Neural cell (in vitro differentiated cells): ENCODE measurements around the gene RBM15. TPM values are rescaled to one million over a fixed set of nuclear protein-coding genes. Genes with fewer than 3 reads are reported as not detected.

ENCODE experiments used
- H2AFZ ChIP-seq: fragments of 200-600, 300-800 bp; sonication (generic), shearing (Covaris generic); 2 replicates; pipeline ENCODE4 v1.6.0; 2014; ENCODE audit warnings: low read depth, mild to moderate bottlenecking, antibody characterized with exemption, low read length, moderate library complexity
- H3F3A ChIP-seq: fragments of 200-600 bp; shearing (Covaris generic); 2 replicates; pipeline ENCODE4 v1.6.1; 2016; ENCODE audit warnings: mild to moderate bottlenecking, moderate library complexity, mixed read lengths, antibody characterized with exemption, low read length; ENCODE audit not compliant: insufficient read depth, poor library complexity, severe bottlenecking
- H3K27ac ChIP-seq: fragments of 200-600, 300-800 bp; sonication (generic), shearing (Covaris generic); 2 replicates; pipeline ENCODE4 v1.5.1; 2014; ENCODE audit warnings: mild to moderate bottlenecking, low read length, moderate library complexity
- H3K27me3 ChIP-seq: fragments of 300-800, 200-600 bp; sonication (generic), shearing (Covaris generic); 2 replicates; pipeline ENCODE4 v1.6.0; 2014; ENCODE audit warnings: mild to moderate bottlenecking, low read depth, low read length, moderate library complexity; ENCODE audit not compliant: insufficient read depth
- H3K36me3 ChIP-seq: fragments of 300-800, 200-600 bp; sonication (generic), shearing (Covaris generic); 2 replicates; pipeline ENCODE4 v1.5.1; 2014; ENCODE audit warnings: mild to moderate bottlenecking, antibody characterized with exemption, low read length, moderate library complexity; ENCODE audit not compliant: insufficient read depth
- H3K4me2 ChIP-seq: fragments of 300-800, 200-600 bp; sonication (generic), shearing (Covaris generic); 2 replicates; pipeline ENCODE4 v1.6.0; 2014; ENCODE audit warnings: mild to moderate bottlenecking, low read length
- H3K4me3 ChIP-seq: fragments of 300-800, 200-600 bp; sonication (generic), shearing (Covaris generic); 2 replicates; pipeline ENCODE4 v1.5.1; 2014; ENCODE audit warnings: mild to moderate bottlenecking, low read length, moderate library complexity
- H3K79me2 ChIP-seq: fragments of 200-600 bp; shearing (Covaris generic); replicated peaks from 2 replicates; pipeline ENCODE4 v1.6.0; 2014; ENCODE audit warnings: mild to moderate bottlenecking, low read length, moderate library complexity; ENCODE audit not compliant: insufficient read depth
- H3K9ac ChIP-seq: fragments of 300-800, 200-600 bp; sonication (generic), shearing (Covaris generic); 2 replicates; pipeline ENCODE4 v1.6.1; 2016; ENCODE audit warnings: mild to moderate bottlenecking, low read length, mixed read lengths
- H3K9me2 ChIP-seq: fragments of 200-600 bp; shearing (Covaris generic); 2 replicates; pipeline ENCODE4 v1.6.1; 2016; ENCODE audit warnings: mild to moderate bottlenecking, low read length, mixed read lengths; ENCODE audit not compliant: insufficient read depth
- H3K9me3 ChIP-seq: fragments of 200-600, 300-800 bp; sonication (generic), shearing (Covaris generic); 2 replicates; pipeline ENCODE4 v1.6.1; 2016; ENCODE audit warnings: mild to moderate bottlenecking, mixed run types, low read length, moderate library complexity, mixed read lengths
- H4K20me1 ChIP-seq: fragments of 200-600 bp; shearing (Covaris generic); 2 replicates; pipeline ENCODE4 v1.6.1; 2016; ENCODE audit warnings: mild to moderate bottlenecking, mixed run types; ENCODE audit not compliant: insufficient read depth
- CTCF ChIP-seq: fragments of 450-650 bp; IDR thresholded peaks from 2 replicates; pipeline ENCODE4 v1.5.1; 2014; ENCODE audit warnings: antibody characterized with exemption, mild to moderate bottlenecking, moderate library complexity; ENCODE audit not compliant: poor library complexity, severe bottlenecking
- EP300 ChIP-seq: fragments of 450-650 bp; conservative IDR thresholded peaks from 2 replicates; pipeline ENCODE4 v1.6.1; 2014; ENCODE audit warnings: antibody characterized with exemption, mild to moderate bottlenecking, moderate library complexity; ENCODE audit not compliant: poor library complexity, severe bottlenecking
- EZH2 ChIP-seq: fragments of 200-600, 300-800 bp; shearing (Covaris generic), sonication (generic); IDR thresholded peaks from 2 replicates; pipeline ENCODE4 v1.6.1; 2014; ENCODE audit warnings: antibody characterized with exemption, low read length, borderline replicate concordance, mild to moderate bottlenecking; ENCODE audit not compliant: insufficient read depth, poor library complexity, severe bottlenecking
- MXI1 ChIP-seq: fragments of 450-650 bp; conservative IDR thresholded peaks from 2 replicates; pipeline ENCODE4 v1.6.1; 2014; ENCODE audit warnings: antibody characterized with exemption, mild to moderate bottlenecking; ENCODE audit not compliant: poor library complexity, severe bottlenecking
- POLR2AphosphoS5 ChIP-seq: IDR thresholded peaks from 2 replicates; pipeline ENCODE4 v1.6.1; 2012
- RAD21 ChIP-seq: fragments of 450-650 bp; conservative IDR thresholded peaks from 2 replicates; pipeline ENCODE4 v1.6.1; 2014; ENCODE audit warnings: antibody characterized with exemption, mild to moderate bottlenecking, moderate library complexity
- REST ChIP-seq: IDR thresholded peaks from 2 replicates; pipeline ENCODE4 v1.6.1; 2012; ENCODE audit warnings: borderline replicate concordance
- SMC3 ChIP-seq: fragments of 450-650 bp; conservative IDR thresholded peaks from 2 replicates; pipeline ENCODE4 v1.6.1; 2014; ENCODE audit warnings: antibody characterized with exemption, mild to moderate bottlenecking, moderate library complexity; ENCODE audit not compliant: poor library complexity
- TAF1 ChIP-seq: IDR thresholded peaks from 2 replicates; pipeline ENCODE4 v1.6.1; 2012; ENCODE audit warnings: low read depth
- polyA plus RNA-seq: library from polyadenylated mRNA; depleted of rRNA; stranded (reverse); fragments of >200 nt; gene quantifications from 2 replicates; pipeline ENCODE4 v1.2.3, GENCODE V29; 2014

The RBM15 gene
- polyA plus RNA-seq, 1 donor from 2014 or later, result 8.1 TPM

- TF ChIP-seq SMC3 (no peak), MXI1 (no peak), EZH2 (no peak), EP300 (no peak), TAF1 (no peak), POLR2AphosphoS5 (no peak), REST (no peak)
- Histone ChIP-seq H3K9me2 (no peaks in the 10 kb centered on the region), H3K9me3 (no peaks in the 10 kb centered on the region), H3K4me3 (no peak overlapping the region), H3K27ac (no peak overlapping the region), H3K4me2 (no peak overlapping the region), H3K9ac (no peak overlapping the region), H2AFZ (no peak overlapping the region), H4K20me1 (no peaks in the 10 kb centered on the region), H3K27me3 (no peaks in the 10 kb centered on the region), H3K79me2 (no peaks in the 10 kb centered on the region), H3F3A (no peaks in the 10 kb centered on the region), H3K36me3 (no peaks in the 10 kb centered on the region)
Observed at GRCh38 chr1:110393286-110393685, 54.1 kb downstream of the RBM15 start.

- Histone ChIP-seq H4K20me1 (no peaks in the 10 kb centered on the region), H2AFZ (no peak overlapping the region), H3K27me3 (no peaks in the 10 kb centered on the region), H3K27ac (no peak overlapping the region), H3K4me2 (no peak overlapping the region), H3K9ac (no peak overlapping the region), H3K4me3 (no peak overlapping the region), H3K9me3 (no peaks in the 10 kb centered on the region), H3F3A (no peaks in the 10 kb centered on the region), H3K9me2 (no peaks in the 10 kb centered on the region), H3K79me2 (no peaks in the 10 kb centered on the region), H3K36me3 (no peaks in the 10 kb centered on the region)
- TF ChIP-seq EZH2, result no peak
- no peak for TF ChIP-seq TAF1
- TF ChIP-seq REST, result no peak
- TF ChIP-seq MXI1, result no peak
- TF ChIP-seq RAD21, result no peak
- TF ChIP-seq SMC3, result no peak
- TF ChIP-seq EP300, result no peak
- no peak for TF ChIP-seq POLR2AphosphoS5
- TF ChIP-seq CTCF, result no peak
Observed at GRCh38 chr1:110393691-110394492, 54.7 kb downstream of the RBM15 start.
